NOMO-1 treated with DMSO at 0.1 percent for 48 hours (cell line): Measurements from ENCODE around the gene HAUS2.
"Not testable (repeated sequence)": the region's sequence is repeated elsewhere in the genome, so short reads cannot be mapped to it uniquely, and the experiment has no call there.

Experiments used
- DNase-seq: peaks from one replicate; lab custom pipeline; 2025; ENCODE audit not compliant: unreplicated experiment; lab: John Stamatoyannopoulos, UW

Gene HAUS2

GRCh38 chr15:42548249-42549031, at the start of gene HAUS2, which contains the start of gene LRRC57:
HAUS2 (plus strand) TSS chr15:42548838; CDS start chr15:42548873, 35 bp downstream.
LRRC57 (minus strand) TSS chr15:42548793; CDS start chr15:42548434, 359 bp downstream.
- DNase-seq = peak; percentile 65

GRCh38 chr15:42499858-42500609, 48.6 kb upstream of the HAUS2 start:
- no peak for DNase-seq

- no peak for DNase-seq
These were observed 46.2 kb upstream of the HAUS2 start for GRCh38 chr15:42502477-42502876.

GRCh38 chr15:42503825-42504224, 44.8 kb upstream of the HAUS2 start:
- DNase-seq = no peak

- no peak for DNase-seq
These were observed 44.0 kb upstream of the HAUS2 start for GRCh38 chr15:42504631-42505030.

GRCh38 chr15:42507514-42507913, 41.1 kb upstream of the HAUS2 start:
- DNase-seq = no peak

GRCh38 chr15:42508263-42508690, 40.4 kb upstream of the HAUS2 start:
- DNase-seq = no peak

- no peak for DNase-seq
These were observed 38.2 kb upstream of the HAUS2 start for GRCh38 chr15:42510258-42511006.

GRCh38 chr15:42511007-42511391, 37.6 kb upstream of the HAUS2 start:
- DNase-seq = peak; percentile 60

- DNase-seq = no peak
These were observed 25.3 kb upstream of the HAUS2 start for GRCh38 chr15:42523331-42523730.

GRCh38 chr15:42528970-42529369, 19.7 kb upstream of the HAUS2 start:
- no peak for DNase-seq

GRCh38 chr15:42533246-42533645, 15.4 kb upstream of the HAUS2 start:
- DNase-seq = no peak

GRCh38 chr15:42544853-42545629, 3.6 kb upstream of the HAUS2 start:
- DNase-seq = peak; percentile 92

- DNase-seq = peak; percentile 26
These were observed 755 bp upstream of the HAUS2 start for GRCh38 chr15:42547918-42548248.

- DNase-seq = peak; percentile 60
These were observed 424 bp downstream of the HAUS2 start for GRCh38 chr15:42549032-42549491.

GRCh38 chr15:42549741-42550392, 1.2 kb downstream of the HAUS2 start:
- peak; percentile 27 for DNase-seq

GRCh38 chr15:42553554-42553953, 4.9 kb downstream of the HAUS2 start:
- no peak for DNase-seq

GRCh38 chr15:42556550-42557207, 8.0 kb downstream of the HAUS2 start:
- not testable (repeated sequence) for DNase-seq

GRCh38 chr15:42558739-42559138, 10.1 kb downstream of the HAUS2 start:
- DNase-seq = no peak
